ENCODE results near the gene SURF6.

Gene SURF6

GRCh38 chr9:133315997-133316396 is 20.0 kb downstream of the SURF6 start:
- peaks cover 0 to 4% (median 0%) of the 10 kb centered on the region in 5 donors for H3K27me3 ChIP-seq (ENCODE audit: control insufficient read depth in 5 of 5, insufficient read depth in 4 of 5, low read length in 5 of 5)
- H3K9ac ChIP-seq (ENCODE audit: low read length in 5 of 5): no peak overlapping the region
- no peak overlapping the region for H3K4me3 ChIP-seq (ENCODE audit: low read depth in 1 of 5, low read length in 5 of 5)
- no peaks in the 10 kb centered on the region for H3K9me3 ChIP-seq (ENCODE audit: control insufficient read depth in 5 of 5, low read length in 5 of 5)
- H3K4me1 ChIP-seq (ENCODE audit: control insufficient read depth in 5 of 5, insufficient read depth in 5 of 5, low read length in 5 of 5): no peaks in the 10 kb centered on the region
- H3K36me3 ChIP-seq (ENCODE audit: control insufficient read depth in 5 of 5, insufficient read depth in 5 of 5, low read length in 5 of 5): no peaks in the 10 kb centered on the region
- no peak overlapping the region for H3K27ac ChIP-seq (ENCODE audit: low read depth, low read length)

DNA sequence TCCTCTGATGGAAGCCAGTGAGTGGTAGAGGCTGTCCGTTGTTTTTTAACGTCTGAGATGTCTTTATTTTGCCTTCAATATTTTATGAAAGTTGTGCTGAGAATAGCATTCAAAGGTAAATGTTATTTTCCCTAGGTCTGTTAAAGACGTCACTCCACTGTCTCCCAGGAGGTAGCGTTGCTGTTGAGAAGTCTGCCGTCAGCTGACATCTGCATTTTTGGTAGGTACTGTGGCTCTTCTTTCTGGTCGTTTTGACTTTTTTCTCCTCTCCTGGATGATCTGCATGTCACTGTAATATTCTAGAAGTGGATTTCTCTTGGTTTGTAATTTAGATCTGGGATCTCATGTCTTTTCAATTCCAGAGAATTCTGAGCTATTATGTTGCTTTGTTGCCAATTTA is 26.4 kb downstream of the SURF6 start:
- H3K27ac ChIP-seq (ENCODE audit: low read depth, low read length): no peak overlapping the region

GRCh38 chr9:133307301-133307700 is 28.7 kb downstream of the SURF6 start:
- Histone ChIP-seq H3K27me3 (ENCODE audit: control insufficient read depth in 5 of 5, insufficient read depth in 4 of 5, low read length in 5 of 5) (peaks cover 0 to 20% (median 12%) of the 10 kb centered on the region in 5 donors), H3K9me3 (ENCODE audit: control insufficient read depth in 5 of 5, low read length in 5 of 5) (no peaks in the 10 kb centered on the region), H3K27ac (ENCODE audit: low read depth, low read length) (no peak overlapping the region), H3K36me3 (ENCODE audit: control insufficient read depth in 5 of 5, insufficient read depth in 5 of 5, low read length in 5 of 5) (no peaks in the 10 kb centered on the region), H3K4me3 (ENCODE audit: low read depth in 1 of 5, low read length in 5 of 5) (no peak overlapping the region), H3K9ac (ENCODE audit: low read length in 5 of 5) (no peak overlapping the region), H3K4me1 (ENCODE audit: control insufficient read depth in 5 of 5, insufficient read depth in 5 of 5, low read length in 5 of 5) (no peaks in the 10 kb centered on the region)

More for the DNA sequence above, 26.4 kb downstream of the SURF6 start:
- no peaks in the 10 kb centered on the region for H3K4me1 ChIP-seq (ENCODE audit: control insufficient read depth in 5 of 5, insufficient read depth in 5 of 5, low read length in 5 of 5)
- no peaks in the 10 kb centered on the region for H3K9me3 ChIP-seq (ENCODE audit: control insufficient read depth in 5 of 5, low read length in 5 of 5)
- H3K36me3 ChIP-seq (ENCODE audit: control insufficient read depth in 5 of 5, insufficient read depth in 5 of 5, low read length in 5 of 5): no peaks in the 10 kb centered on the region
- H3K4me3 ChIP-seq (ENCODE audit: low read depth in 1 of 5, low read length in 5 of 5): no peak overlapping the region
- peaks cover 0 to 13% (median 6%) of the 10 kb centered on the region in 5 donors for H3K27me3 ChIP-seq (ENCODE audit: control insufficient read depth in 5 of 5, insufficient read depth in 4 of 5, low read length in 5 of 5)
- no peak overlapping the region for H3K9ac ChIP-seq (ENCODE audit: low read length in 5 of 5)

DNA sequence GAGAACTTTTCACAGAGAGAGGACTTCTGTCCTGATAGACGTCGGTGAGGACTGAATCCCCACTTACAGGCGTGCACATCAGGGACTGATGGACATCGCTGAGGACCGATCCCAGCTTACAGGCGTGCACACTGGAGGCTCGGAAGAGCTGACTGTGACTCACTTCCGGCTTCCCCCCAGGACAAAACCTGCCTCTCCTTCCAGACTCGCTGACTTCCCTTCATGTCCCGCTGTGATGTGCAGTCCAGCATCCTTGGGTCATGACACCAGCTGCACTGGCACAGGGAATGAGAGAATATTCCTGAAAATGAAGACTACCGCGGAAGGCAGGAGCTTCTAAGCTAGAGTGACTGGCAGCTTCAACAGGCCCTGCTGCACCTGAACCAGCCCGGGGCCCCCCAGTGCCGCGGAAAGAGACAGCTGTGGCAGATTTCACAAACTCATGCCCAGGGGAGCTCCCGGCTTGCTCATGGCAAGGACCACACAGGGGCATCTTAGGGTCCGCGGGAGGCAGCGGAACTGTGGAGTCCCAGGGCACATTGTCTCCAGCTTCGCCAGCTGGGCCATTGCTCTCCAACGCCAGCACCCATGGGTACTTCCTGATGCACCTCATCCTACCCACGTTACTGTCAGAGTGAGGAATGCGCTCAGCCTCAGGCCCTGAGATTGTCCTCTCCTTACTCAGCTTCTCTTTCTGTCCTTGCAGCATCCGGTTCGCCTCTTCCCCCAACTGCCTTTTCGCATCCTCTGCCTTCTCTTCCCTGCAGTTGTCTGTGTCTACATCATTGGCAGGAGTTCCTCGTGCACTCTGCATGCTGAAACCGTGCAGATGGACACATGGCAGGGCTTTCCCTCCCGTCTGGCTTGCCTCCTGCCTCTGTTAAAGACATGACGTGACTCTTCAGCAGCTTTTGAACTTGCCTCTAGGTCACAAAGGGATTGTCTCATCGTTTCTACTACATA is 29.5 kb downstream of the SURF6 start:
- Histone ChIP-seq H3K9ac (ENCODE audit: low read length in 5 of 5) (no peak overlapping the region), H3K4me3 (ENCODE audit: low read depth in 1 of 5, low read length in 5 of 5) (no peak overlapping the region), H3K27ac (ENCODE audit: low read depth, low read length) (no peak overlapping the region), H3K4me1 (ENCODE audit: control insufficient read depth in 5 of 5, insufficient read depth in 5 of 5, low read length in 5 of 5) (no peaks in the 10 kb centered on the region), H3K36me3 (ENCODE audit: control insufficient read depth in 5 of 5, insufficient read depth in 5 of 5, low read length in 5 of 5) (no peaks in the 10 kb centered on the region), H3K9me3 (ENCODE audit: control insufficient read depth in 5 of 5, low read length in 5 of 5) (no peaks in the 10 kb centered on the region), H3K27me3 (ENCODE audit: control insufficient read depth in 5 of 5, insufficient read depth in 4 of 5, low read length in 5 of 5) (peaks cover 0 to 25% (median 15%) of the 10 kb centered on the region in 5 donors)

- no peaks in the 10 kb centered on the region for H3K4me1 ChIP-seq (ENCODE audit: control insufficient read depth in 5 of 5, insufficient read depth in 5 of 5, low read length in 5 of 5)
- no peaks in the 10 kb centered on the region for H3K36me3 ChIP-seq (ENCODE audit: control insufficient read depth in 5 of 5, insufficient read depth in 5 of 5, low read length in 5 of 5)
- H3K9ac ChIP-seq (ENCODE audit: low read length in 5 of 5): no peak overlapping the region
- no peak overlapping the region for H3K27ac ChIP-seq (ENCODE audit: low read depth, low read length)
- H3K27me3 ChIP-seq (ENCODE audit: control insufficient read depth in 5 of 5, insufficient read depth in 4 of 5, low read length in 5 of 5): peaks cover 0 to 28% (median 15%) of the 10 kb centered on the region in 5 donors
- no peak overlapping the region for H3K4me3 ChIP-seq (ENCODE audit: low read depth in 1 of 5, low read length in 5 of 5)
- no peaks in the 10 kb centered on the region for H3K9me3 ChIP-seq (ENCODE audit: control insufficient read depth in 5 of 5, low read length in 5 of 5)
These were observed 30.3 kb downstream of the SURF6 start for GRCh38 chr9:133305731-133306130.

GRCh38 chr9:133304477-133305377 is 31.3 kb downstream of the SURF6 start:
- no peaks in the 10 kb centered on the region for H3K36me3 ChIP-seq (ENCODE audit: control insufficient read depth in 5 of 5, insufficient read depth in 5 of 5, low read length in 5 of 5)
- H3K4me1 ChIP-seq (ENCODE audit: control insufficient read depth in 5 of 5, insufficient read depth in 5 of 5, low read length in 5 of 5): no peaks in the 10 kb centered on the region
- no peaks in the 10 kb centered on the region for H3K9me3 ChIP-seq (ENCODE audit: control insufficient read depth in 5 of 5, low read length in 5 of 5)
- H3K27me3 ChIP-seq (ENCODE audit: control insufficient read depth in 5 of 5, insufficient read depth in 4 of 5, low read length in 5 of 5): peaks cover 0 to 28% (median 17%) of the 10 kb centered on the region in 5 donors
- no peak overlapping the region for H3K4me3 ChIP-seq (ENCODE audit: low read depth in 1 of 5, low read length in 5 of 5)
- H3K9ac ChIP-seq (ENCODE audit: low read length in 5 of 5): no peak overlapping the region
- H3K27ac ChIP-seq (ENCODE audit: low read depth, low read length): no peak overlapping the region

DNA sequence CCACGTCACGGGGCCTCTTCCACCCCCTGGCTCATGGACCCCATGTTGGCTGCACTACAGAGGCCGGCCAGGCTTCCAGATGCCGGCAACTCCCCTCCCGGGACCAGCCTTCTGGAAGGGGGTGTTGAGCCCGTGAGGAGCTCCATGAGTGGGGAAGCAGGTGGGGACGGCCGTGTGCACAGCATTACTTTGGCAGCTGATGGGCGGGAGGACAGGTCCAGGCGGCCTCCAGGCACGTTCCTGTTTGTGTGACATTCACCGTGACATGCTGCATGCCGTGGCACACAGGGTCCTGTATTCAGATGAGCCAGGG is 31.9 kb downstream of the SURF6 start:
- no peaks in the 10 kb centered on the region for H3K9me3 ChIP-seq (ENCODE audit: control insufficient read depth in 5 of 5, low read length in 5 of 5)
- H3K27ac ChIP-seq (ENCODE audit: low read depth, low read length): no peak overlapping the region
- H3K4me1 ChIP-seq (ENCODE audit: control insufficient read depth in 5 of 5, insufficient read depth in 5 of 5, low read length in 5 of 5): no peaks in the 10 kb centered on the region
- H3K36me3 ChIP-seq (ENCODE audit: control insufficient read depth in 5 of 5, insufficient read depth in 5 of 5, low read length in 5 of 5): no peaks in the 10 kb centered on the region
- H3K27me3 ChIP-seq (ENCODE audit: control insufficient read depth in 5 of 5, insufficient read depth in 4 of 5, low read length in 5 of 5): peaks cover 0 to 28% (median 20%) of the 10 kb centered on the region in 5 donors
- H3K9ac ChIP-seq (ENCODE audit: low read length in 5 of 5): no peak overlapping the region
- no peak overlapping the region for H3K4me3 ChIP-seq (ENCODE audit: low read depth in 1 of 5, low read length in 5 of 5)

GRCh38 chr9:133303266-133304157 is 32.5 kb downstream of the SURF6 start:
- Histone ChIP-seq H3K36me3 (ENCODE audit: control insufficient read depth in 5 of 5, insufficient read depth in 5 of 5, low read length in 5 of 5) (no peaks in the 10 kb centered on the region), H3K9me3 (ENCODE audit: control insufficient read depth in 5 of 5, low read length in 5 of 5) (no peaks in the 10 kb centered on the region), H3K4me3 (ENCODE audit: low read depth in 1 of 5, low read length in 5 of 5) (no peak overlapping the region), H3K4me1 (ENCODE audit: control insufficient read depth in 5 of 5, insufficient read depth in 5 of 5, low read length in 5 of 5) (no peaks in the 10 kb centered on the region), H3K9ac (ENCODE audit: low read length in 5 of 5) (no peak overlapping the region), H3K27ac (ENCODE audit: low read depth, low read length) (no peak overlapping the region), H3K27me3 (ENCODE audit: control insufficient read depth in 5 of 5, insufficient read depth in 4 of 5, low read length in 5 of 5) (peaks cover 0 to 28% (median 19%) of the 10 kb centered on the region in 5 donors)

All from subcutaneous abdominal adipose tissue (tissue), 5 donors.